Measurements from ENCODE around the gene RAX2.

RAX2 gene

GRCh38 chr19:3796358-3796757 lies 24.3 kb upstream of the RAX2 start:
- no peaks in the 10 kb centered on the region for H3K36me3 ChIP-seq (ENCODE audit: control insufficient read depth, insufficient read depth, low read length)
- H3K4me3 ChIP-seq (ENCODE audit: low read length): no peak overlapping the region
- H3K9ac ChIP-seq (ENCODE audit: low read length): no peak overlapping the region
- H3K4me1 ChIP-seq (ENCODE audit: control insufficient read depth, insufficient read depth, low read length): peaks cover under 1% of the 10 kb centered on the region
- no peaks in the 10 kb centered on the region for H3K9me3 ChIP-seq (ENCODE audit: control insufficient read depth, low read length)
- H3K27me3 ChIP-seq (ENCODE audit: control insufficient read depth, insufficient read depth, low read length): peaks cover 6% of the 10 kb centered on the region

DNA sequence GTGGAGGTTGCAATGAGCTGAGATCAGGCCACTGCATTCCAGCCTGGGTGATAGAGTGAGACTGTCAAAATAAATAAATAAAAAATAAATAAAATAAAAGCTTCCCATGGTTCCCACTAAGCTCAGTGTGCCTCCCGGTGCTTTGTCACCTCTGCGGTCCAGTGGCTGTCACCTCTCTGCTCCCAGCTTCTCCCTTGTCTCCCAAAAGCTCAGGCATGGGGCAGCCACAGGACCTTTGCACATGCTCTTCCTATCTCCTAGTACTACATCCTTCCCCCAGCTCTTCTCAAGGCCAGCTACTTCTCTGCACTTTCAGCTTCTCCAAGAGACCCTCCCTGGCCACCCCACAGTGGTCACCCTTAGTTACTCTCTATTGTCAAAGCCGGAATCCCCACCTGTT lies 21.8 kb upstream of the RAX2 start:
- Histone ChIP-seq H3K36me3 (ENCODE audit: control insufficient read depth, insufficient read depth, low read length) (no peaks in the 10 kb centered on the region), H3K4me1 (ENCODE audit: control insufficient read depth, insufficient read depth, low read length) (no peaks in the 10 kb centered on the region), H3K27me3 (ENCODE audit: control insufficient read depth, insufficient read depth, low read length) (no peaks in the 10 kb centered on the region), H3K4me3 (ENCODE audit: low read length) (no peak overlapping the region), H3K9me3 (ENCODE audit: control insufficient read depth, low read length) (no peaks in the 10 kb centered on the region), H3K9ac (ENCODE audit: low read length) (no peak overlapping the region)

DNA sequence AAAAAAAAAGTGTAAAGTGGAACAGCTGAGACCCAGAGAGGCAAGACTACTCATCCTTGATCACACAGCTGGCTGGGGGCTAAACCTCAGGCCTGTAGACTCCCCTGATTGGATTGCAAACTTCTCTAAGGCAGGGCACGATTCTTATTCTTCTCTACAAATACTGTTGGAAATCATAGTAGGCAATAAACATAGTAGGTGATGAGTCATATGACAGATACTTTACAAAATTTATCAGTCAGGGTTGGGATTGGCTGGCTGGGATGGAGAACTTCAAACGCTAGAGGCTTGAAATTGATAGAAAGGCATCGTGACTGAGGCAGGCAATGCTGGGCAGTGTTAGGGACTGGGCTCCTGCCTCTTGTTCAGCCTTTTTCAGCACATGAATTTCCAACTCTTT lies 20.1 kb upstream of the RAX2 start:
- H3K4me1 ChIP-seq (ENCODE audit: control insufficient read depth, insufficient read depth, low read length): no peaks in the 10 kb centered on the region
- no peak overlapping the region for H3K4me3 ChIP-seq (ENCODE audit: low read length)
- H3K9me3 ChIP-seq (ENCODE audit: control insufficient read depth, low read length): no peaks in the 10 kb centered on the region
- no peak overlapping the region for H3K9ac ChIP-seq (ENCODE audit: low read length)
- no peaks in the 10 kb centered on the region for H3K36me3 ChIP-seq (ENCODE audit: control insufficient read depth, insufficient read depth, low read length)
- no peaks in the 10 kb centered on the region for H3K27me3 ChIP-seq (ENCODE audit: control insufficient read depth, insufficient read depth, low read length)

- no peak overlapping the region for H3K9ac ChIP-seq (ENCODE audit: low read length)
- peaks cover 7% of the 10 kb centered on the region for H3K27me3 ChIP-seq (ENCODE audit: control insufficient read depth, insufficient read depth, low read length)
- no peaks in the 10 kb centered on the region for H3K4me1 ChIP-seq (ENCODE audit: control insufficient read depth, insufficient read depth, low read length)
- H3K4me3 ChIP-seq (ENCODE audit: low read length): no peak overlapping the region
- H3K36me3 ChIP-seq (ENCODE audit: control insufficient read depth, insufficient read depth, low read length): no peaks in the 10 kb centered on the region
- no peaks in the 10 kb centered on the region for H3K9me3 ChIP-seq (ENCODE audit: control insufficient read depth, low read length)
Measured at GRCh38 chr19:3790941-3791340, 18.9 kb upstream of the RAX2 start.

DNA sequence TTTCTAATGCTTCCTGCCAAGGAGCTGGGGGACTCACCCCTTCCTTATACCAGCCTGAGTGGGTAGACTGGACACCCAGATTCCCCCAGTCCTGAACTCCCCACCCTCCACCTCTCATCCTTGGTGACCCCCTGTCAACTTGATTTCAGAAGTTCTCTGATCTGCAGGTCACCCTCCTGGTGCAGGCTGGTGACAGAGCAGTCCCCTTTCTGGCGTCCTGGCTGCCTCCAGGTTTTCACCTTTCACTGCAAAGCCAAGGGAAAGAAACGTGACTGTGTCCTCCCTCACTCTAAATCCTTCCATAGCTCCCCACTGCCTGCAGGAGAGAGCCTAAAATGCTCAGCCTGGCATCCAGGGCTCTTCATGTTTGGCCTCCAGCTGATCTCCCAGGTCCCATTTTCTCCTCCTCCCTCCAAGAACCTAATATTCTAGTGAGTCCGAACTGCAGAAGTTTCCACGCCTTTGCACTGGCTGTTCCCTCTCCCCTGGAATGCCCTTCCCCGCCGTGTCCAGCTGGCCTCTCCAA lies 18.2 kb upstream of the RAX2 start:
- no peaks in the 10 kb centered on the region for H3K4me1 ChIP-seq (ENCODE audit: control insufficient read depth, insufficient read depth, low read length)
- no peak overlapping the region for H3K4me3 ChIP-seq (ENCODE audit: low read length)
- H3K27me3 ChIP-seq (ENCODE audit: control insufficient read depth, insufficient read depth, low read length): peaks cover 13% of the 10 kb centered on the region

DNA sequence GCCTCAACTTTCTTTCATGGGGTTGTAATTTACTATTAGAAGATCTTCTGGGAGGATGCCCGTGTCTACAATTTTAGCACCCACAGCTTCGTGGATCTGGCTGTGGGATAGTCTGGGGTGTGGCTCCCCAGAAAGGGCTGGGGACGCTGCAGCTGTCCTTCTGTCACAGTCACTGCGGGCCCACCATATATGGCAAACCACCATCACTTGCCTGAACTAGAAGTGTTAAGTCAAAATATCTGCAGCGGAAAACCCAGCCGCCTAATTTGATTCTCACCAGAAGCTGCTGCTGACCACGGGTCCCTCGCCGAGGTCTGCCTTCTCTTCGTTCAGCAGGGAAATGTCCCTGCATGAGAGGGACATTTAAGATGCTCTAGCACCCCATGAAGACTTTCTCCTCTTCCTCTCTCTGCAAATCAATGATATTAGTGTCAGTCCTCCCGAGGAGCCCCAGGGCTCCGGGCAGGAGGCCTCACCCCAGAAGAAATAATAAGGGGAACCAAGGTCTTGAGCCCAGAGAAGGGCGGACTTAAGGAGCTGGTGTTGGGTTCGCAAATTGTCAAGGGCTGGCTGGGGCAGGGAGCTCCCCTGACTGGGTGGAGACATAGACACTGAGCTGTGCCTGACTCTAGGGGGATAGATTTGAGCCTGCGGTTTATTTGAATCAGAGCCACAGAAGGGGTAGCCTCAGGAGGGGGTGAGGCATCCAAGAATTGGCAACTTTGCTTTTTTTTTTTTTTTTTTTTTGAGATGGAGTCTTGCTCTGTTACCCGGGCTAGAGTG lies 17.2 kb upstream of the RAX2 start:
- H3K9me3 ChIP-seq (ENCODE audit: control insufficient read depth, low read length): no peaks in the 10 kb centered on the region
- H3K4me1 ChIP-seq (ENCODE audit: control insufficient read depth, insufficient read depth, low read length): no peaks in the 10 kb centered on the region
- no peak overlapping the region for H3K4me3 ChIP-seq (ENCODE audit: low read length)
- no peaks in the 10 kb centered on the region for H3K36me3 ChIP-seq (ENCODE audit: control insufficient read depth, insufficient read depth, low read length)
- H3K27me3 ChIP-seq (ENCODE audit: control insufficient read depth, insufficient read depth, low read length): peaks cover 24% of the 10 kb centered on the region
- no peak overlapping the region for H3K9ac ChIP-seq (ENCODE audit: low read length)

More for the DNA sequence above, 18.2 kb upstream of the RAX2 start:
- no peaks in the 10 kb centered on the region for H3K9me3 ChIP-seq (ENCODE audit: control insufficient read depth, low read length)
- H3K9ac ChIP-seq (ENCODE audit: low read length): no peak overlapping the region
- no peaks in the 10 kb centered on the region for H3K36me3 ChIP-seq (ENCODE audit: control insufficient read depth, insufficient read depth, low read length)

- peaks cover 25% of the 10 kb centered on the region for H3K27me3 ChIP-seq (ENCODE audit: control insufficient read depth, insufficient read depth, low read length)
- H3K9ac ChIP-seq (ENCODE audit: low read length): no peak within 1 kb of the TSS
- H3K9me3 ChIP-seq (ENCODE audit: control insufficient read depth, low read length): no peaks in the 10 kb centered on the region
- no peaks in the 10 kb centered on the region for H3K36me3 ChIP-seq (ENCODE audit: control insufficient read depth, insufficient read depth, low read length)
- H3K4me3 ChIP-seq (ENCODE audit: low read length): no peak within 1 kb of the TSS
- no peaks in the 10 kb centered on the region for H3K4me1 ChIP-seq (ENCODE audit: control insufficient read depth, insufficient read depth, low read length)
Measured at GRCh38 chr19:3785938-3786824, 14.2 kb upstream of the RAX2 start, which contains the start of gene MATK. Gene MATK (minus strand): TSS chr19:3786381. CDS start chr19:3785135, 1,246 bp downstream.

- H3K9me3 ChIP-seq (ENCODE audit: control insufficient read depth, low read length): no peaks in the 10 kb centered on the region
- H3K4me1 ChIP-seq (ENCODE audit: control insufficient read depth, insufficient read depth, low read length): no peaks in the 10 kb centered on the region
- H3K27me3 ChIP-seq (ENCODE audit: control insufficient read depth, insufficient read depth, low read length): peaks cover 25% of the 10 kb centered on the region
- no peak overlapping the region for H3K4me3 ChIP-seq (ENCODE audit: low read length)
- no peaks in the 10 kb centered on the region for H3K36me3 ChIP-seq (ENCODE audit: control insufficient read depth, insufficient read depth, low read length)
- no peak overlapping the region for H3K9ac ChIP-seq (ENCODE audit: low read length)
Measured at GRCh38 chr19:3785451-3785937, 13.5 kb upstream of the RAX2 start.

DNA sequence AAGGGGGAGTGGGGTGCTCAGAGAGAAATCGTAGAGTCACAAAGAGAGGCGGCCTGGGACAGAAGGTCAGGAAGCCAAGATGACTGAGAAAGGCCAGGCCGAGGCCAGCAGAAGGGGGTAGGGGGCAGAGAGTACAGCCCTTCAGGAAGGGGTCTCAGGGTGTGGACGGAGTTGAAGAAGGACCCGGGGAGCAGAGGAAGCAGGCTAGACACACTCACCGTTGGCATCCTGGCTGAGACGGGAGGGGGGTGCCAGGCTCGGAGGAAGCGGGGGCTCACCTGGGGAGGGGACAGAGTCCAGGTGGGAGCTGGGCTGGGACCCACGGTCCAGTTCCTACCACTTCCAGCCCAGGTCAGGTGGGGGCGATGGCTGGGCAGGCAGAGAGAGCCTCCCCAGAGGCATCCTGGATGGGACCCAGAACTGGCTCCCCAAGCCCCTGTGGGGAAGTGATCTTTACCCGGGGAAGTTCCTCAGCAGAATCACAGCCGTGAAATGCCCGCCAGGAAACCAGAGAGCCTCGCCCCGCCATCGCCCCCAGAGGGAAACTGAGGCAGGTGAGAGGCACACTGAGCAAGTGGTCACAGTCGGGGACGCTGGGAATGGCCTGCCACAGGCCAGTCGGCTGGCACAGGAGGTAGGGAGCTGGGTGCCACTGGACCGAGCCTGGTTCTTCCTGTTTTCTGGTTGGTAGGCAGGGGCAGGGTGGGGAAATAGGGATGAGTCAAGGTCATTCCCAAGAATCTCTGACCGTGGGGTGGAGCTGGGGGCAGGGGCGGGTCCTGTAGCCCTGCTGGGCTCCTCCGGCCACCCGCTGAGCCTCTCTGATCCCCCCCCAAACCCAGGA lies 12.8 kb upstream of the RAX2 start:
- Histone ChIP-seq H3K4me3 (ENCODE audit: low read length) (no peak overlapping the region), H3K9ac (ENCODE audit: low read length) (no peak overlapping the region), H3K4me1 (ENCODE audit: control insufficient read depth, insufficient read depth, low read length) (no peaks in the 10 kb centered on the region), H3K9me3 (ENCODE audit: control insufficient read depth, low read length) (no peaks in the 10 kb centered on the region), H3K36me3 (ENCODE audit: control insufficient read depth, insufficient read depth, low read length) (no peaks in the 10 kb centered on the region), H3K27me3 (ENCODE audit: control insufficient read depth, insufficient read depth, low read length) (peaks cover 25% of the 10 kb centered on the region)

GRCh38 chr19:3783660-3784584 lies 11.9 kb upstream of the RAX2 start:
- no peak overlapping the region for H3K4me3 ChIP-seq (ENCODE audit: low read length)

GRCh38 chr19:3782903-3783302 lies 10.9 kb upstream of the RAX2 start:
- H3K27me3 ChIP-seq (ENCODE audit: control insufficient read depth, insufficient read depth, low read length): peaks cover 25% of the 10 kb centered on the region
- no peaks in the 10 kb centered on the region for H3K4me1 ChIP-seq (ENCODE audit: control insufficient read depth, insufficient read depth, low read length)
- no peaks in the 10 kb centered on the region for H3K36me3 ChIP-seq (ENCODE audit: control insufficient read depth, insufficient read depth, low read length)
- H3K9ac ChIP-seq (ENCODE audit: low read length): no peak overlapping the region
- H3K9me3 ChIP-seq (ENCODE audit: control insufficient read depth, low read length): no peaks in the 10 kb centered on the region
- no peak overlapping the region for H3K4me3 ChIP-seq (ENCODE audit: low read length)

More at GRCh38 chr19:3783660-3784584, 11.9 kb upstream of the RAX2 start:
- peaks cover 25% of the 10 kb centered on the region for H3K27me3 ChIP-seq (ENCODE audit: control insufficient read depth, insufficient read depth, low read length)
- no peaks in the 10 kb centered on the region for H3K4me1 ChIP-seq (ENCODE audit: control insufficient read depth, insufficient read depth, low read length)
- H3K36me3 ChIP-seq (ENCODE audit: control insufficient read depth, insufficient read depth, low read length): no peaks in the 10 kb centered on the region
- H3K9me3 ChIP-seq (ENCODE audit: control insufficient read depth, low read length): no peaks in the 10 kb centered on the region
- no peak overlapping the region for H3K9ac ChIP-seq (ENCODE audit: low read length)

All from mucosa of stomach (tissue), 1 donor.